ENCODE results near the gene CFAP299.

Gene CFAP299

GRCh38 chr4:80475798-80476197 is 140.3 kb downstream of the CFAP299 start:
- Histone ChIP-seq H3K9ac (ENCODE audit: low read length) (no peak overlapping the region), H3K27ac (ENCODE audit: low read depth, low read length) (no peak overlapping the region), H3K27me3 (ENCODE audit: insufficient read depth, low read length) (no peaks in the 10 kb centered on the region), H2AK5ac (ENCODE audit: low read length) (no peak overlapping the region), H4K8ac (ENCODE audit: low read depth, low read length) (no peak overlapping the region), H2BK12ac (ENCODE audit: low read length) (no peak overlapping the region), H3K4me1 (ENCODE audit: control insufficient read depth in 1 of 2, insufficient read depth in 2 of 2, low read length in 2 of 2) (no peaks in the 10 kb centered on the region), H3K79me2 (ENCODE audit: control insufficient read depth, insufficient read depth, low read length, poor library complexity) (no peaks in the 10 kb centered on the region), H3K14ac (ENCODE audit: low read length) (no peak overlapping the region), H3K4ac (ENCODE audit: low read depth, low read length) (no peak overlapping the region), H2BK120ac (ENCODE audit: insufficient read depth, low read length, poor library complexity) (no peak overlapping the region), H3K4me3 (ENCODE audit: low read depth, low read length) (no peak overlapping the region), H4K12ac (ENCODE audit: low read depth, low read length) (no peak overlapping the region), H2AFZ (ENCODE audit: insufficient read depth, low read length, poor library complexity) (no peak overlapping the region), H3K36me3 (ENCODE audit: control insufficient read depth in 1 of 2, insufficient read depth in 2 of 2, low read length in 2 of 2) (no peaks in the 10 kb centered on the region), H3K9me3 (ENCODE audit: insufficient read depth, low read depth, low read length) (no peaks in the 10 kb centered on the region), H2BK5ac (ENCODE audit: low read depth, low read length, poor library complexity) (no peak overlapping the region), H3K4me2 (ENCODE audit: low read length) (no peak overlapping the region), H3K18ac (ENCODE audit: low read length) (no peak overlapping the region), H3K23ac (ENCODE audit: low read length) (no peak overlapping the region), H4K91ac (ENCODE audit: low read depth, low read length) (no peak overlapping the region), H3K79me1 (ENCODE audit: low read length) (no peaks in the 10 kb centered on the region)
- no CpG with 5 or more reads among the region's 3 CpGs for WGBS (ENCODE audit: extremely low coverage, insufficient coverage, insufficient read length)
- no peak for DNase-seq

GRCh38 chr4:80484712-80485111 is 149.2 kb downstream of the CFAP299 start:
- DNase-seq = peak in 1 of 2 donors; percentile 47
- Histone ChIP-seq H3K79me2 (ENCODE audit: control insufficient read depth, insufficient read depth, low read length, poor library complexity) (no peaks in the 10 kb centered on the region), H3K4ac (ENCODE audit: low read depth, low read length) (no peak overlapping the region), H3K23ac (ENCODE audit: low read length) (no peak overlapping the region), H4K91ac (ENCODE audit: low read depth, low read length) (no peak overlapping the region), H2BK12ac (ENCODE audit: low read length) (no peak overlapping the region), H2BK120ac (ENCODE audit: insufficient read depth, low read length, poor library complexity) (no peak overlapping the region), H3K79me1 (ENCODE audit: low read length) (no peaks in the 10 kb centered on the region), H3K9me3 (ENCODE audit: insufficient read depth, low read depth, low read length) (no peaks in the 10 kb centered on the region), H3K14ac (ENCODE audit: low read length) (no peak overlapping the region), H2AK5ac (ENCODE audit: low read length) (no peak overlapping the region), H3K36me3 (ENCODE audit: control insufficient read depth in 1 of 2, insufficient read depth in 2 of 2, low read length in 2 of 2) (no peaks in the 10 kb centered on the region), H3K9ac (ENCODE audit: low read length) (no peak overlapping the region), H2BK5ac (ENCODE audit: low read depth, low read length, poor library complexity) (no peak overlapping the region), H3K27ac (ENCODE audit: low read depth, low read length) (no peak overlapping the region), H3K27me3 (ENCODE audit: insufficient read depth, low read length) (no peaks in the 10 kb centered on the region), H4K8ac (ENCODE audit: low read depth, low read length) (no peak overlapping the region), H4K12ac (ENCODE audit: low read depth, low read length) (no peak overlapping the region), H3K4me2 (ENCODE audit: low read length) (no peak overlapping the region), H3K18ac (ENCODE audit: low read length) (no peak overlapping the region), H2AFZ (ENCODE audit: insufficient read depth, low read length, poor library complexity) (no peak overlapping the region), H3K4me1 (ENCODE audit: control insufficient read depth in 1 of 2, insufficient read depth in 2 of 2, low read length in 2 of 2) (no peaks in the 10 kb centered on the region), H3K4me3 (ENCODE audit: low read depth, low read length) (no peak overlapping the region)
- WGBS (ENCODE audit: extremely low coverage, insufficient coverage, insufficient read length) = no CpG with 5 or more reads among the region's 2 CpGs

GRCh38 chr4:80486603-80487002 is 151.1 kb downstream of the CFAP299 start:
- no peaks in the 10 kb centered on the region for H3K79me2 ChIP-seq (ENCODE audit: control insufficient read depth, insufficient read depth, low read length, poor library complexity)
- no peak overlapping the region for H4K12ac ChIP-seq (ENCODE audit: low read depth, low read length)
- no peak overlapping the region for H4K8ac ChIP-seq (ENCODE audit: low read depth, low read length)
- no peak overlapping the region for H3K4me2 ChIP-seq (ENCODE audit: low read length)
- H3K27me3 ChIP-seq (ENCODE audit: insufficient read depth, low read length) = no peaks in the 10 kb centered on the region
- no CpG with 5 or more reads among the region's 3 CpGs for WGBS (ENCODE audit: extremely low coverage, insufficient coverage, insufficient read length)
- H3K4me1 ChIP-seq (ENCODE audit: control insufficient read depth in 1 of 2, insufficient read depth in 2 of 2, low read length in 2 of 2) = no peaks in the 10 kb centered on the region
- no peak overlapping the region for H3K27ac ChIP-seq (ENCODE audit: low read depth, low read length)
- H3K4me3 ChIP-seq (ENCODE audit: low read depth, low read length) = no peak overlapping the region
- no peak overlapping the region for H3K9ac ChIP-seq (ENCODE audit: low read length)
- H3K9me3 ChIP-seq (ENCODE audit: insufficient read depth, low read depth, low read length) = no peaks in the 10 kb centered on the region
- H2BK12ac ChIP-seq (ENCODE audit: low read length) = no peak overlapping the region
- no peaks in the 10 kb centered on the region for H3K79me1 ChIP-seq (ENCODE audit: low read length)
- no peaks in the 10 kb centered on the region for H3K36me3 ChIP-seq (ENCODE audit: control insufficient read depth in 1 of 2, insufficient read depth in 2 of 2, low read length in 2 of 2)
- no peak overlapping the region for H3K23ac ChIP-seq (ENCODE audit: low read length)
- H4K91ac ChIP-seq (ENCODE audit: low read depth, low read length) = no peak overlapping the region
- no peak overlapping the region for H2AK5ac ChIP-seq (ENCODE audit: low read length)
- no peak overlapping the region for H2BK120ac ChIP-seq (ENCODE audit: insufficient read depth, low read length, poor library complexity)
- no peak overlapping the region for H2BK5ac ChIP-seq (ENCODE audit: low read depth, low read length, poor library complexity)
- DNase-seq = no peak
- no peak overlapping the region for H3K14ac ChIP-seq (ENCODE audit: low read length)
- H3K18ac ChIP-seq (ENCODE audit: low read length) = no peak overlapping the region
- H3K4ac ChIP-seq (ENCODE audit: low read depth, low read length) = no peak overlapping the region
- H2AFZ ChIP-seq (ENCODE audit: insufficient read depth, low read length, poor library complexity) = no peak overlapping the region

- Histone ChIP-seq H3K4ac (ENCODE audit: low read depth, low read length) (no peak overlapping the region), H4K12ac (ENCODE audit: low read depth, low read length) (no peak overlapping the region), H2BK120ac (ENCODE audit: insufficient read depth, low read length, poor library complexity) (no peak overlapping the region), H3K18ac (ENCODE audit: low read length) (no peak overlapping the region), H2AK5ac (ENCODE audit: low read length) (no peak overlapping the region), H2BK5ac (ENCODE audit: low read depth, low read length, poor library complexity) (no peak overlapping the region), H3K79me2 (ENCODE audit: control insufficient read depth, insufficient read depth, low read length, poor library complexity) (no peaks in the 10 kb centered on the region), H3K23ac (ENCODE audit: low read length) (no peak overlapping the region), H3K79me1 (ENCODE audit: low read length) (no peaks in the 10 kb centered on the region), H3K36me3 (ENCODE audit: control insufficient read depth in 1 of 2, insufficient read depth in 2 of 2, low read length in 2 of 2) (no peaks in the 10 kb centered on the region), H4K91ac (ENCODE audit: low read depth, low read length) (no peak overlapping the region), H3K27me3 (ENCODE audit: insufficient read depth, low read length) (no peaks in the 10 kb centered on the region), H3K4me1 (ENCODE audit: control insufficient read depth in 1 of 2, insufficient read depth in 2 of 2, low read length in 2 of 2) (no peaks in the 10 kb centered on the region), H2BK12ac (ENCODE audit: low read length) (no peak overlapping the region), H3K9ac (ENCODE audit: low read length) (no peak overlapping the region), H2AFZ (ENCODE audit: insufficient read depth, low read length, poor library complexity) (no peak overlapping the region), H3K14ac (ENCODE audit: low read length) (no peak overlapping the region), H3K4me3 (ENCODE audit: low read depth, low read length) (no peak overlapping the region), H4K8ac (ENCODE audit: low read depth, low read length) (no peak overlapping the region), H3K4me2 (ENCODE audit: low read length) (no peak overlapping the region), H3K9me3 (ENCODE audit: insufficient read depth, low read depth, low read length) (no peaks in the 10 kb centered on the region), H3K27ac (ENCODE audit: low read depth, low read length) (no peak overlapping the region)
- DNase-seq = no peak
- WGBS (ENCODE audit: extremely low coverage, insufficient coverage, insufficient read length) = no CpG with 5 or more reads among the region's 4 CpGs
These were observed 154.3 kb downstream of the CFAP299 start for GRCh38 chr4:80489798-80490197.
